Lower leg skin (tissue), 4 donors: Measurements from ENCODE around the gene TRIM44. TPM values are rescaled to one million over a fixed set of nuclear protein-coding genes. Genes with fewer than 3 reads are reported as not detected.

Source experiments
- DNase-seq, 2 donors: peaks; one replicate each; pipeline ENCODE4 v3.0.0-alpha.2; 2019; ENCODE audit warnings: low spot score in 2 of 2
- H3K4me3 ChIP-seq: fragments of 200-600 bp; sonication (generic); 2 replicates; pipeline ENCODE4 v1.5.1; 2017; ENCODE audit warnings: mild to moderate bottlenecking, low read depth; ENCODE audit not compliant: poor library complexity, severe bottlenecking
- POLR2A ChIP-seq, 2 donors: fragments of 450-650 bp; IDR thresholded peaks; one replicate each; pipeline ENCODE4 v1.6.1; 2016 to 2017; ENCODE audit warnings: antibody characterized with exemption in 2 of 2, mild to moderate bottlenecking in 1 of 2, moderate library complexity in 1 of 2
- WGBS, 2 donors: methylation state at CpG; one replicate each; pipeline ENCODE4 v1.1.5; 2018; 5-methylcytosine and 5-hydroxymethylcytosine counted together
- intact Hi-C: fragments of 100-400 bp; cut with DNase I; formaldehyde crosslinking; loops from one replicate; pipeline ENCODE4 v1.15.0; 2023; ENCODE audit warnings: low total_unique reads
- total RNA-seq, 4 donors: library from RNA; depleted of rRNA; stranded (reverse); fragments of >200 nt; gene quantifications; one replicate each; pipeline ENCODE4 v1.1.0, GENCODE V29; 2016
- TF ChIP-seq, protein P1 (sequence below), 3 donors: fragments of 450-650 bp; IDR thresholded peaks; one replicate each; pipeline ENCODE4 v1.5.1; 2016; ENCODE audit warnings: antibody characterized with exemption in 3 of 3, mild to moderate bottlenecking in 3 of 3, moderate library complexity in 2 of 3

Gene TRIM44
- total RNA-seq, 4 donors from 2014 or later: 9.6 to 29.3 (median 23.8) TPM

DNA sequence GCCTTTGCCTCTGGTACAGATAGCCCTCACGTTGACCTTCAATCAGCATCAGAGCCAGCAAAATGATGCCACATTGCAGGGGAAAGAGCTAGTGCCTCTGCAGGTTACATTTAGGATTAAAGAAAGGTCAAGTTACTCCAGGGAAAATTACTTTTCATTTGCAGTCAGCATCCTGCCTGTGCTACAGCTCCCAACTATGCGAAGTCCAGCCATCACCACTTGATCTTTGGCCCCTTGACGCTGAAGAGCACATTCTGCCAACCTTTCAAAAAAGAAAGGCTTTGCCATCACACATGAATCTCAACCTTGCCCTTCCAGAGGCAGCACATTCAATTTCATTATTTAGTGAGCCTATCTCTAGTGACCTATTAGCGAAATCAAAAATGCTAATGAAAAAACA, 33.1 kb upstream of the TRIM44 start:
- 77 to 86% methylated on average over 4 of the region's 4 CpGs for WGBS, 2 donors
- intact Hi-C loops: no loop called here
- no peak overlapping the region for H3K4me3 ChIP-seq
- no peak for DNase-seq
- TF ChIP-seq, protein P1, sequence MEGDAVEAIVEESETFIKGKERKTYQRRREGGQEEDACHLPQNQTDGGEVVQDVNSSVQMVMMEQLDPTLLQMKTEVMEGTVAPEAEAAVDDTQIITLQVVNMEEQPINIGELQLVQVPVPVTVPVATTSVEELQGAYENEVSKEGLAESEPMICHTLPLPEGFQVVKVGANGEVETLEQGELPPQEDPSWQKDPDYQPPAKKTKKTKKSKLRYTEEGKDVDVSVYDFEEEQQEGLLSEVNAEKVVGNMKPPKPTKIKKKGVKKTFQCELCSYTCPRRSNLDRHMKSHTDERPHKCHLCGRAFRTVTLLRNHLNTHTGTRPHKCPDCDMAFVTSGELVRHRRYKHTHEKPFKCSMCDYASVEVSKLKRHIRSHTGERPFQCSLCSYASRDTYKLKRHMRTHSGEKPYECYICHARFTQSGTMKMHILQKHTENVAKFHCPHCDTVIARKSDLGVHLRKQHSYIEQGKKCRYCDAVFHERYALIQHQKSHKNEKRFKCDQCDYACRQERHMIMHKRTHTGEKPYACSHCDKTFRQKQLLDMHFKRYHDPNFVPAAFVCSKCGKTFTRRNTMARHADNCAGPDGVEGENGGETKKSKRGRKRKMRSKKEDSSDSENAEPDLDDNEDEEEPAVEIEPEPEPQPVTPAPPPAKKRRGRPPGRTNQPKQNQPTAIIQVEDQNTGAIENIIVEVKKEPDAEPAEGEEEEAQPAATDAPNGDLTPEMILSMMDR (IDR thresholded peaks at IDR 0.05): no peak
- no peak for TF ChIP-seq POLR2A (IDR thresholded peaks at IDR 0.05)

DNA sequence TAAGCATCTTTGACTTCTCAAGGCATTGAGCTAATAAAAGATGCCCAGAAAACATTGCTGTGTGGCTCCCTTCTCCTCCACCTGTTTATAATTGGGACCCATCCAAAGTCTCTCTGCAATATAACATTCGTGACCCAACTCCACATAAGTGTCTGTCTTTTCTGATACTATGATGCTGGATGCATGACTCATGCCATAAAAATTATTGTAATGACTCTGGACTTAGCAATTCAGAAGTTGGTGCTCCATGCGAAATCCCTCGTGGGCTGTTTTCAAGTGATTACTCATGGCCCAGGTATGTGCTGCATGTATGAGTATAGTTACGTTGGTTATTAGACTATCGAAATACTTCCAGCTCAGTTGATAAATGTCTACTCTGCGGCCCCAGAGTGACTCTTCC, 32.7 kb upstream of the TRIM44 start:
- intact Hi-C loops: no loop called here
- no peak for DNase-seq
- TF ChIP-seq, protein P1 (IDR thresholded peaks at IDR 0.05): no peak
- no peak for TF ChIP-seq POLR2A (IDR thresholded peaks at IDR 0.05)
- no peak overlapping the region for H3K4me3 ChIP-seq
- 43 to 51% methylated on average over 6 of the region's 6 CpGs for WGBS, 2 donors

DNA sequence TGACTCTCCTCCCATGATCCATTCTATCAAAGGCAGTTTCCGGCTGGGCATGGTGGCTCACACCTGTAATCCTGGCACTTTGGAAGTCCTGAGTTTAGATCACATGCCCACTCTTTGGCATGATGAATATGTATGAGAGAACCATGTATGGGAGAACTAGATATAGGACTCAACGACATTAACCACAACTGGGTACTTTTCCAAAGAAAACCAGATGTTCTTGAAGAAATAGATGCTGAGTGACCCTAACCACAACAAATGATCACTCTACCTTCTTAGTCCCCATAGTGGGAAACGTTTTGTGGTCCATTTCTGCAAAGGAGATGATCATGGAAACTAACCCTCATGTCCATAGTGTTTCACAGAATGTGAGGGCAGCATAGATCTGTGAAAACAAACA, 30.7 kb upstream of the TRIM44 start:
- intact Hi-C loops: no loop called here
- TF ChIP-seq, protein P1 (IDR thresholded peaks at IDR 0.05): no peak
- TF ChIP-seq POLR2A (IDR thresholded peaks at IDR 0.05): no peak
- DNase-seq: no peak
- WGBS, 2 donors: 78 to 84% methylated on average over 3 of the region's 3 CpGs
- no peak overlapping the region for H3K4me3 ChIP-seq

DNA sequence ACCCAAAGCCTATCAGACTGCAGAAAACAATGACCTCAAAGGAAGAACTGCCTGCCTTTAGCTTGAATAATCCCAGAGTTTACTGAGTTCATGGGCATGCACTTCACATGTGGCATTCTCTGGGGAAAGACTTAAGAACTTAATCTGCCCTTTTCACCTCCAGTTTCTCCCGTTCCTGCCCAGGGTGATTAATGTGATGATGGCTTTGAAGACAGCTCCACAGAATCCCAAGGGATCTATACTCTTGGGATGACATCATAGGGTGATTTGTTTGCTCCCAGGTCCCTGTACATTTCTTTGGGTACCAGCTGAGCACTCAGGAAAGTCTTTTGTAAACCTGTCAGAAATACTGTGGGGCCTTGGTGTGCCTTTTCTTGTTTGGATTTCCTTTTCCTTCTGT, 30.3 kb upstream of the TRIM44 start:
- intact Hi-C loops: no loop called here
- TF ChIP-seq, protein P1 (IDR thresholded peaks at IDR 0.05): no peak
- TF ChIP-seq POLR2A (IDR thresholded peaks at IDR 0.05): no peak
- no peak for DNase-seq
- WGBS, 2 donors: 70 to 72% methylated on average over 1 of the region's 1 CpG
- H3K4me3 ChIP-seq: no peak overlapping the region

DNA sequence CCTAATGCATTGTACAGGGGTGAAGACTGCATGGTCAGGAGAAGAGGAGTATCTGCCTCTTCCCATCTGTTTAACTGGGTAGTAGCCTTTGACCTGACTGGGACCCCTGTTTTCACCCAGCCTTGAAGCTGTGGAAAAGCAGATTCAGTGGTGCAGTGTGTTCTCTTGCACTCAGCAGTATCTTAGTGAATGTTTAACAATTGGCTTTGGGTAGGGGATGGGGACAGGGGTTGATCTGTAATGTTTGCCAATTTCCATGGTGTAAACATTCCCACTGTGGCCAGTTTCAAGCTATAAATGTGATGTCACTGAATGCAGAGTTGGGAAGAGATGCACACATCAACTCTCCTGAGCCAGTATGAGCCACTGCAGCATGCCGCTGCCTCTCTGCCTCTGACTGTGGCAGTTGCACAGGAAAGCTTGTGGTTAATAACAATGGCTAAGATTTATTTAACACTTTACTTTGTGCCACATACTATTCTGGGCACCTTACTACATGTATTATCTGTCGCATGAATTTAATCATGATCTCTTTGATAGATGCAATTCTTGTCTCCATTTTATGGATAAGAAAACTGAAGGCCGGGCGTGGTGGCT, 28.6 kb upstream of the TRIM44 start:
- no peak overlapping the region for H3K4me3 ChIP-seq
- WGBS, 2 donors: 80 to 88% methylated on average over 4 of the region's 4 CpGs
- no peak for DNase-seq
- TF ChIP-seq, protein P1 (IDR thresholded peaks at IDR 0.05): no peak
- TF ChIP-seq POLR2A (IDR thresholded peaks at IDR 0.05): no peak
- intact Hi-C loops: no loop called here

DNA sequence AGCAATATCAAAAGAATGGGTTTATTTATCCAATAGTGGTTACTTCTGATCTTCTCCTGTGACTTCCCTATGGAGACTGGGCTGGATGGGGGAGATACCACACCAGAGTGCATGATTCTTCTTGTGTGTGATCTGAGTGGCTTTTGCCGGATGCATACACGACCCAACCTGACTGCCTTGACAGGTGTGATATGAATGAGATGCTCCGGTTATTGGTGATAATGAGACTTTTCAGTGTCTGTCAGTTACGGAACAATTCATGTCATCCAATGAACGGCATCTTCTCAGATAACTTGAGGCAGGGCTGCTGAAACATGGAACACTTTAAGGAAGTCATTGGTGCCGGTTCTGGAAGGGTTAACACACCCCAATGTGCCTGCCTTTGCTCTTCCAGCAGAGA, 26.6 kb upstream of the TRIM44 start:
- TF ChIP-seq POLR2A (IDR thresholded peaks at IDR 0.05): no peak
- TF ChIP-seq, protein P1 (IDR thresholded peaks at IDR 0.05): no peak
- WGBS, 2 donors: 88 to 90% methylated on average over 6 of the region's 6 CpGs
- intact Hi-C loops: no loop called here
- DNase-seq: no peak
- no peak overlapping the region for H3K4me3 ChIP-seq
